ENCODE measurements around the gene ENKD1. TPM values are rescaled to one million over a fixed set of nuclear protein-coding genes. Genes with fewer than 3 reads are reported as not detected.

ENKD1 gene
- polyA plus RNA-seq, 2 of the 4 experiments (the other 2 are of a cell fraction), result 4.0 to 12.2 TPM

DNA sequence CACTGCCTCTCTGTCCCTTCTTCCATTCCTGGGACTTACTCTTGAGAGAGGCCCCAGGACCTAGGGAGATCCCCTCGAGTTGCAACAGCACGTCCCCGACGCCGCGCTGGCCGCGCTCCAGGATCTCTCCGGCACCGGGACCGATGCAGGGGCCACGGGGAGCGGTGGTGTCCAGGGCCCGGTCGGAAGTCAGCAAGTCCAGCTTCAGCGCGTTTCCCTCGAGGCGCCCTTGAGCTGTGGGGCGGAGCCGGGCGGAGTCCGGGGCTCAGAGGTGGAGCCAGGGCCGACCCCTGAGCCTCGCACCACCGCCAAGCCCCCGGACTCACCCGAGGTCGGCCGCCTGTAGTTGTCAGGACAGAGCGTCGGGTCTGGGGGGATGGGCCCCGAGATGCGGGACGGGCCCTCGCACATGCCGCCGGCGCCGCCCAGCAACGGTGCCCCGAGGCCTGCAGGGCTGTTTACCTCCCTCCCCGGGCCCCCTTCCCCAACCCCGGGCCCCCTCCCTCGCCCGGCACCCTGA, 458 bp downstream of the ENKD1 start:
- peak overlapping the region; percentile 89 for H3K4me2 ChIP-seq
- peaks cover 17% of the 10 kb centered on the region for H3K4me1 ChIP-seq
- FAIRE-seq, result no peak
- peak in 1 of 2 experiments; percentile 8; a peak in 3 of 6 replicates for ATAC-seq
- 30% methylated on average over 29 of the region's 46 CpGs for WGBS (ENCODE audit: missing lambda C conversion rate)
- TF ChIP-seq, protein P1, sequence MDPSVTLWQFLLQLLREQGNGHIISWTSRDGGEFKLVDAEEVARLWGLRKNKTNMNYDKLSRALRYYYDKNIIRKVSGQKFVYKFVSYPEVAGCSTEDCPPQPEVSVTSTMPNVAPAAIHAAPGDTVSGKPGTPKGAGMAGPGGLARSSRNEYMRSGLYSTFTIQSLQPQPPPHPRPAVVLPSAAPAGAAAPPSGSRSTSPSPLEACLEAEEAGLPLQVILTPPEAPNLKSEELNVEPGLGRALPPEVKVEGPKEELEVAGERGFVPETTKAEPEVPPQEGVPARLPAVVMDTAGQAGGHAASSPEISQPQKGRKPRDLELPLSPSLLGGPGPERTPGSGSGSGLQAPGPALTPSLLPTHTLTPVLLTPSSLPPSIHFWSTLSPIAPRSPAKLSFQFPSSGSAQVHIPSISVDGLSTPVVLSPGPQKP (IDR thresholded peaks at IDR 0.05; ENCODE audit: low read depth, low read length), result no peak
- TF ChIP-seq JUN (IDR thresholded peaks at IDR 0.05), result no peak
- TF ChIP-seq, protein P2, sequence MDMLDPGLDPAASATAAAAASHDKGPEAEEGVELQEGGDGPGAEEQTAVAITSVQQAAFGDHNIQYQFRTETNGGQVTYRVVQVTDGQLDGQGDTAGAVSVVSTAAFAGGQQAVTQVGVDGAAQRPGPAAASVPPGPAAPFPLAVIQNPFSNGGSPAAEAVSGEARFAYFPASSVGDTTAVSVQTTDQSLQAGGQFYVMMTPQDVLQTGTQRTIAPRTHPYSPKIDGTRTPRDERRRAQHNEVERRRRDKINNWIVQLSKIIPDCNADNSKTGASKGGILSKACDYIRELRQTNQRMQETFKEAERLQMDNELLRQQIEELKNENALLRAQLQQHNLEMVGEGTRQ (IDR thresholded peaks at IDR 0.05), result no peak
- no peak for TF ChIP-seq ZFP36 (IDR thresholded peaks at IDR 0.05; ENCODE audit: borderline replicate concordance, partially characterized antibody)
- no peak for TF ChIP-seq CBX2 (IDR thresholded peaks at IDR 0.05; ENCODE audit: borderline replicate concordance, low read depth)
- no peak for TF ChIP-seq SREBF2 (IDR thresholded peaks at IDR 0.05)
- DNase-seq (ENCODE audit: low read depth in 1 of 2, low spot score in 1 of 2), result no peak
- peak overlapping the region; percentile 74 to 86 for H3K27ac ChIP-seq
- CTCF ChIA-PET, result interaction anchor here (1.0 to 16.7 kb wide), 9 partner anchors 20 to 262 kb away, joined by 3 to 174 read pairs (median 5); partner anchors contain the start of gene CTCF
- H3K9me3 ChIP-seq, result no peaks in the 10 kb centered on the region
- peak overlapping the region; percentile 84 for H3K4me3 ChIP-seq
- POLR2A ChIA-PET, result no interaction called here

DNA sequence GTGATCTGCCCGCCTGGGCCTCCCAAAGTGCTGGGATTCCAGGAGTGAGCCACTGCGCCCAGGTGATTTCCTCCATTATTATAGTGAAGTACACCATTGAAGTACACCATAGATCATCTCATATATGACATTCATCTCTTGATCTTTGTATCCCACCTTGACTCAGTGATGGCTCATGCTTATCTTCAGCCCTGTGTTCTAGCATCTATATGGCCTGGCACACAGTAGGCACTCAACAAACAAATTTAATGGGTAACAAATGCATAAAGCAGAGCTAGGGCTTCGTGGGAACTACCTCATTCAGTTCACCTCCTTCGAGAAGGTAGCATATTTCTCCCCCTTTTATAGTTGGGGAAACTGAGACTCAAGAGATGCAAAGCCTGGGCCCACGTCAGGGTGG, 952 bp downstream of the ENKD1 start:
- peak overlapping the region; percentile 84 for H3K4me3 ChIP-seq
- ChIA-PET CTCF (interaction anchor here (1.0 to 16.7 kb wide), 9 partner anchors 18 to 263 kb away, joined by 3 to 174 read pairs (median 3); partner anchors contain the start of gene CTCF), POLR2A (no interaction called here)
- H3K27ac ChIP-seq, result peak overlapping the region; percentile 74 to 86; a peak in 5 of 6 replicates
- peak overlapping the region; percentile 89 for H3K4me2 ChIP-seq
- H3K4me1 ChIP-seq, result peaks cover 17% of the 10 kb centered on the region
- WGBS (ENCODE audit: missing lambda C conversion rate), result 78% methylated on average over 5 of the region's 5 CpGs
- no peaks in the 10 kb centered on the region for H3K9me3 ChIP-seq
- FAIRE-seq, result no peak
- TF ChIP-seq, protein P3, sequence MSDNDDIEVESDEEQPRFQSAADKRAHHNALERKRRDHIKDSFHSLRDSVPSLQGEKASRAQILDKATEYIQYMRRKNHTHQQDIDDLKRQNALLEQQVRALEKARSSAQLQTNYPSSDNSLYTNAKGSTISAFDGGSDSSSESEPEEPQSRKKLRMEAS (IDR thresholded peaks at IDR 0.05), result 0 out of 2 replicates have a peak, but pooled peaks have one; percentile 6
- TF ChIP-seq, protein P4, sequence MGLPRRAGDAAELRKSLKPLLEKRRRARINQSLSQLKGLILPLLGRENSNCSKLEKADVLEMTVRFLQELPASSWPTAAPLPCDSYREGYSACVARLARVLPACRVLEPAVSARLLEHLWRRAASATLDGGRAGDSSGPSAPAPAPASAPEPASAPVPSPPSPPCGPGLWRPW (IDR thresholded peaks at IDR 0.05), result no peak
- ATAC-seq, result no peak
- DNase-seq (ENCODE audit: low read depth in 1 of 2, low spot score in 1 of 2), result no peak

DNA sequence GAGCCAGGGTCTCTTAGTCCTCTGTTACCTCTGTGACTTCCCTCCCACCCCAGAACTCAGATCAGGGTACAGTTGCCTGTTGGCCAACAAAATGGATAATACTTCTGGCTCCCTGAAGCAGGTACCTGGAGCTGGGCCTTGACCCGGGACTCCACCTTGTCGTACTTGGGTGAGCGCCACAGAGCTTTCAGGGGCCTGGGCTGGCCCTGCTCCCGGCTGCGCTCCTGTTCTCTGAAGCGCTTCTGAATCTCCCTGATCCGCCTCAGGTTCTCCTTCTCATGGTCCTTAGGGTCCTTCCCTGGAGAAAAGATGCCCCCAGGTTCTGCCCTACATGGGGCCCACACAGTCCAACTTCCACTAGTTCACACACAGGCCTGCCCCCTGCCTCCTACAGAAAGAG, 1.7 kb downstream of the ENKD1 start:
- FAIRE-seq, result no peak
- ATAC-seq, result no peak
- 86% methylated on average over 7 of the region's 7 CpGs for WGBS (ENCODE audit: missing lambda C conversion rate)
- CTCF ChIA-PET, result interaction anchor here (0.8 to 16.7 kb wide), 12 partner anchors 8 to 238 kb away, joined by 3 to 174 read pairs (median 4); partner anchors contain the start of gene CTCF
- no peak overlapping the region for H3K4me3 ChIP-seq
- H3K4me2 ChIP-seq, result no peak overlapping the region
- POLR2A ChIA-PET, result no interaction called here
- no peaks in the 10 kb centered on the region for H3K9me3 ChIP-seq
- DNase-seq (ENCODE audit: low read depth in 1 of 2, low spot score in 1 of 2), result no peak
- H3K27ac ChIP-seq, result no peak overlapping the region
- H3K4me1 ChIP-seq, result peaks cover 17% of the 10 kb centered on the region
- TF ChIP-seq NFE2L2 (conservative IDR thresholded peaks at IDR 0.05; ENCODE audit: low read length), result no peak
- TF ChIP-seq POLR2A (IDR thresholded peaks at IDR 0.05; ENCODE audit: low read length), result no peak
- no peak for TF ChIP-seq EHMT2 (IDR thresholded peaks at IDR 0.05; ENCODE audit: low read depth)
- no peak for TF ChIP-seq CBX2 (IDR thresholded peaks at IDR 0.05; ENCODE audit: borderline replicate concordance, low read depth)
- TF ChIP-seq ESRRA (IDR thresholded peaks at IDR 0.05; ENCODE audit: borderline replicate concordance, low read length), result no peak
- no peak for TF ChIP-seq HDAC2 (IDR thresholded peaks at IDR 0.05)
- no peak for TF ChIP-seq NPAS2 (CRISPR knock-in tag; IDR thresholded peaks at IDR 0.05; ENCODE audit: borderline replicate concordance)
- TF ChIP-seq JUNB (IDR thresholded peaks at IDR 0.05), result no peak
- TF ChIP-seq MAFK (IDR thresholded peaks at IDR 0.05; ENCODE audit: partially characterized antibody), result no peak
- TF ChIP-seq POLR2AphosphoS2 (conservative IDR thresholded peaks at IDR 0.05; ENCODE audit: low read length), result no peak
- TF ChIP-seq MYC (IDR thresholded peaks at IDR 0.05; ENCODE audit: borderline replicate concordance, low read length), result no peak
- no peak for TF ChIP-seq SREBF2 (IDR thresholded peaks at IDR 0.05)
- TF ChIP-seq, protein P5, sequence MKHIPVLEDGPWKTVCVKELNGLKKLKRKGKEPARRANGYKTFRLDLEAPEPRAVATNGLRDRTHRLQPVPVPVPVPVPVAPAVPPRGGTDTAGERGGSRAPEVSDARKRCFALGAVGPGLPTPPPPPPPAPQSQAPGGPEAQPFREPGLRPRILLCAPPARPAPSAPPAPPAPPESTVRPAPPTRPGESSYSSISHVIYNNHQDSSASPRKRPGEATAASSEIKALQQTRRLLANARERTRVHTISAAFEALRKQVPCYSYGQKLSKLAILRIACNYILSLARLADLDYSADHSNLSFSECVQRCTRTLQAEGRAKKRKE (CRISPR knock-in tag; IDR thresholded peaks at IDR 0.05; ENCODE audit: low read depth), result no peak
- no peak for TF ChIP-seq MAZ (IDR thresholded peaks at IDR 0.05; ENCODE audit: borderline replicate concordance, low read depth, low read length)
- no peak for TF ChIP-seq FOSB (CRISPR knock-in tag; IDR thresholded peaks at IDR 0.05)
- no peak for TF ChIP-seq ZNF302 (CRISPR knock-in tag; IDR thresholded peaks at IDR 0.05)
- TF ChIP-seq, protein P3 (IDR thresholded peaks at IDR 0.05), result no peak
- TF ChIP-seq TFCP2L1 (CRISPR knock-in tag; IDR thresholded peaks at IDR 0.05), result no peak
- TF ChIP-seq, protein P6, sequence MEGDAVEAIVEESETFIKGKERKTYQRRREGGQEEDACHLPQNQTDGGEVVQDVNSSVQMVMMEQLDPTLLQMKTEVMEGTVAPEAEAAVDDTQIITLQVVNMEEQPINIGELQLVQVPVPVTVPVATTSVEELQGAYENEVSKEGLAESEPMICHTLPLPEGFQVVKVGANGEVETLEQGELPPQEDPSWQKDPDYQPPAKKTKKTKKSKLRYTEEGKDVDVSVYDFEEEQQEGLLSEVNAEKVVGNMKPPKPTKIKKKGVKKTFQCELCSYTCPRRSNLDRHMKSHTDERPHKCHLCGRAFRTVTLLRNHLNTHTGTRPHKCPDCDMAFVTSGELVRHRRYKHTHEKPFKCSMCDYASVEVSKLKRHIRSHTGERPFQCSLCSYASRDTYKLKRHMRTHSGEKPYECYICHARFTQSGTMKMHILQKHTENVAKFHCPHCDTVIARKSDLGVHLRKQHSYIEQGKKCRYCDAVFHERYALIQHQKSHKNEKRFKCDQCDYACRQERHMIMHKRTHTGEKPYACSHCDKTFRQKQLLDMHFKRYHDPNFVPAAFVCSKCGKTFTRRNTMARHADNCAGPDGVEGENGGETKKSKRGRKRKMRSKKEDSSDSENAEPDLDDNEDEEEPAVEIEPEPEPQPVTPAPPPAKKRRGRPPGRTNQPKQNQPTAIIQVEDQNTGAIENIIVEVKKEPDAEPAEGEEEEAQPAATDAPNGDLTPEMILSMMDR (IDR thresholded peaks at IDR 0.05), result no peak
- no peak for TF ChIP-seq RCOR1 (IDR thresholded peaks at IDR 0.05; ENCODE audit: low read depth, low read length)
